ENCODE measurements around the gene LIPA. TPM values are rescaled to one million over a fixed set of nuclear protein-coding genes. Genes with fewer than 3 reads are reported as not detected.
"Not testable (repeated sequence)": the region's sequence is repeated elsewhere in the genome, so short reads cannot be mapped to it uniquely, and the experiment has no call there.

The LIPA gene
- 22.6 TPM for polyA plus RNA-seq (2012; ENCODE audit: low read depth, missing spikeins)

DNA sequence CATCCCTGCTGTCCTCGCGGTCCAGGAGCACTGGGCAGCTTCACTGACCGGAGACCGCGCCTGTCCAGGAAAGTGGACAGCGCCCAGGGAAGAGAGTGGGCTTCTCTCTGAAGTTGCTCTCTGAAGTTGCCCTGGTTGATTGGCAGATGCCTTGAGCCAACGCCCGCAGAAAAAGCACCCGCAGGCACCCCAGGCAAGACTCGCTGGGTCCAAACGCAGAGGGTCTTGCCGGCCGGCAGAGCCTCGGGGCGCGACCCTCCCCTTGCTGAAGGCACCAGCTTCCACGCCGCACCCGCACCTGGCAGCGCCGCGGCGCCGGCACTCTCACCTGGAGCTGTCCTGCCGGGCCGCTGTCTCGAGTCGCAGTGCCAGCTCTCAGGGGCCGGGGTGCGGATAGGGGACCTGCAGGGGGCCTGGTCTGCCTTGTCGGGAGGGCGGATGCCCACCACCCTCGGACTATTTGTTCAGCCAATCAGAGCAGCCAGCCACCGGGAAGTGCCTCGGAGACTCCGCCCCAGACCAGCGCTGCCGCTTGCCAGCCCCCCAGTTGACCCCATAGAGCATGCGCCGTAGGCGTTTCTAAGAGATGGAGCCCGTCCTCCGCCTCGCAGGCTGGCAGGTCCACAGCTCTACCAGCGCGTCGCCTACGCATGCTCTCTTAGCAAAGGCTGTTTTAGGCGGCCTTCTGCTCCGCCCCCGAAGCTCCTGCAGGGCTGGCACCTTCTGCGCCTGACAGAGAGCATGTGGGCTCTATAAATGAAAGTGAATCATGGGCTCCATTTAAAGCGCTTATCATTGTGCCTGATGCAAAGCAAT is at the start of gene LIPA:
Gene LIPA (minus strand): TSS at position 367 of the 816 bp plus-strand sequence. CDS start 4,127 bp downstream, outside the sequence.
- peak; percentile 73 for DNase-seq (ENCODE audit: insufficient read length, low spot score)
- TF ChIP-seq TAF1 (IDR thresholded peaks at IDR 0.05; ENCODE audit: low read depth, low read length) (0 out of 2 replicates have a peak, but pooled peaks have one; percentile 23), SPI1 (IDR thresholded peaks at IDR 0.05; ENCODE audit: low read depth, low read length) (peak; percentile 39; the same call in 1 of the 2 replicates), POLR2AphosphoS5 (IDR thresholded peaks at IDR 0.05; ENCODE audit: low read depth, low read length) (peak; percentile 32; the same call in 1 of the 2 replicates), PAX5 (IDR thresholded peaks at IDR 0.05; ENCODE audit: insufficient read depth, low read length, severe bottlenecking) (no peak), POLR2A (IDR thresholded peaks at IDR 0.05; ENCODE audit: low read depth, low read length) (no peak), POU2F2 (IDR thresholded peaks at IDR 0.05; ENCODE audit: low read depth, low read length) (no peak)
- FAIRE-seq = peak; percentile 99

DNA sequence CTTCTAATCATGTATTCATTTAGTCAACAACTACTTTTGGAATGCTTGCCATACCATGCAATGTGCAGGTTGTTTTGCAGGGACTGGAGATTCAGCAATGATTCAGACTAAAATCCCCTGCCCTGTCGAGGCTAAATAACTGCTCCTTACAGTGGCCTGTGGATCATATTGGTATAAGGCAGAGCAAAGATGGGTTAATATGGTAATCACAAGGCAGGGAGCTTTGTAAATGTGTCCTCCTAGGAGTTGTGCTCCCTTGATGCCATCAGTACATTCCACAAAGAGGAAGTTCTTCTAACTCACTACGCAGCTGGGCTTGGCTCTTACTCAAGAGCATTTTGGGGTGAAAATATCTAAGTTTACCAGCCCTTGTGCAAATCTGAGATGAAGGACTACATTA is 49.7 kb upstream of the LIPA start:
- FAIRE-seq (peak; percentile 76), DNase-seq (ENCODE audit: insufficient read length, low spot score) (no peak)
- no peak for TF ChIP-seq TAF1 (IDR thresholded peaks at IDR 0.05; ENCODE audit: low read depth, low read length)
- peak; percentile 20; the same call in 1 of the 2 replicates for TF ChIP-seq SPI1 (IDR thresholded peaks at IDR 0.05; ENCODE audit: low read depth, low read length)

DNA sequence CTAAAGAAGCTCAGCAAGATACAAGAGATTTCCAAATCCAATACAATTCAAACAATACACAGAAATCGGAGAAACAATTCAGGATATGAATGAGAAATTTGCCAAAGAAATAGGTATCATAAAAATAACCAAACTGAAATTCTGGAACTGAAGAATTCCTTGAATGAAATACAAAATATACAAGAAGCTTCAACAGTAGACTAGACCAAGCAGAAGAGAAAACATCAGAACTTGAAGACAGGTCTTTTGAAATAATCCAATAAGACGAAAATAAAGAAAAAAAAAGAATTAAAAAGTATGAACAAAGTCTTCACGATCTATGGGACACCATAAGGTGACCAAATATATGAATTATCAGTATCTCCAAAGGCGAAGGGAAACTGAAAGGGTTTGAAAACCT is 47.5 kb upstream of the LIPA start:
- TF ChIP-seq POU2F2 (IDR thresholded peaks at IDR 0.05; ENCODE audit: low read depth, low read length) (no peak), TAF1 (IDR thresholded peaks at IDR 0.05; ENCODE audit: low read depth, low read length) (no peak), POLR2AphosphoS5 (IDR thresholded peaks at IDR 0.05; ENCODE audit: low read depth, low read length) (no peak), SPI1 (IDR thresholded peaks at IDR 0.05; ENCODE audit: low read depth, low read length) (no peak), PAX5 (IDR thresholded peaks at IDR 0.05; ENCODE audit: insufficient read depth, low read length, severe bottlenecking) (no peak), POLR2A (IDR thresholded peaks at IDR 0.05; ENCODE audit: low read depth, low read length) (no peak)
- DNase-seq (ENCODE audit: insufficient read length, low spot score) = no peak
- no peak for FAIRE-seq

DNA sequence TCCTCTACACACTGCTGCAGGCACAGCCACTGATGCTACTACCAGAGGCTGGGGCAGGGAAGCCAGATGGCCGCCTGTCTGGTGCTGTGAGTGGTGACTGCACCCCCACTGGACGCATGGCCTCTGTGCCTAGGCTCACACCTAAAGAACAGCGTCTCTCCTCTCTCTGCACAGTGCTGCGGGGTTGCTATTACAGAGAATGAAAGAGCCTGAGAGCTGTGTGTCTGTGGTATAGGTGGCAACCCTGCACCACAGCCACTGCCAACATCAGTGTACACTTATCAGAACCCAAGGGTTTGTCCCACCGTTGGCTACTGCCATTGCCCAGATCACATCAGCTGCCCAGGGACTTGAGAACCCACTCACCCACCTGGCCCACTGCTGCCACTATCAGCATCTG is 46.2 kb upstream of the LIPA start:
- FAIRE-seq = no peak
- DNase-seq (ENCODE audit: insufficient read length, low spot score) = no peak
- TF ChIP-seq POU2F2 (IDR thresholded peaks at IDR 0.05; ENCODE audit: low read depth, low read length) (no peak), POLR2A (IDR thresholded peaks at IDR 0.05; ENCODE audit: low read depth, low read length) (no peak), SPI1 (IDR thresholded peaks at IDR 0.05; ENCODE audit: low read depth, low read length) (no peak), POLR2AphosphoS5 (IDR thresholded peaks at IDR 0.05; ENCODE audit: low read depth, low read length) (no peak), PAX5 (IDR thresholded peaks at IDR 0.05; ENCODE audit: insufficient read depth, low read length, severe bottlenecking) (no peak), TAF1 (IDR thresholded peaks at IDR 0.05; ENCODE audit: low read depth, low read length) (no peak)

DNA sequence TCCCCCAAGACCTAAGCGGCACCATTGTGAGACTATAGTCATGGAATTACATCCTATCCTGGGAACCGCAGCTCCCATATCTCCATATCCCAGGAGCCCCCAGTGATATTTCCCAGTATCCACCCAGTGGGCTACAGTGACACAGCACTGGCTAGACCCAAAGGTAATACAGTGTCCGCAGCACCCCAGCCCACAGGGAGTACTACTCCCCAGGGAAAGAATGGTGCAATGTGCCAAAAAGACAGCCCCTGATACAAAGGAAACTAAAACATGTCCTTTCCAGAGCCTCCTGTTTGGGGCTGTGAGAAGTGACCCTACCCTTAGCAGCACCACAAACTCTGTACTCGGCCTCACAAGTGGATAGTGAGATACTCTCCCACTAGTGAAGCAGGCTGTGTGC is 45.8 kb upstream of the LIPA start:
- FAIRE-seq = no peak

DNA sequence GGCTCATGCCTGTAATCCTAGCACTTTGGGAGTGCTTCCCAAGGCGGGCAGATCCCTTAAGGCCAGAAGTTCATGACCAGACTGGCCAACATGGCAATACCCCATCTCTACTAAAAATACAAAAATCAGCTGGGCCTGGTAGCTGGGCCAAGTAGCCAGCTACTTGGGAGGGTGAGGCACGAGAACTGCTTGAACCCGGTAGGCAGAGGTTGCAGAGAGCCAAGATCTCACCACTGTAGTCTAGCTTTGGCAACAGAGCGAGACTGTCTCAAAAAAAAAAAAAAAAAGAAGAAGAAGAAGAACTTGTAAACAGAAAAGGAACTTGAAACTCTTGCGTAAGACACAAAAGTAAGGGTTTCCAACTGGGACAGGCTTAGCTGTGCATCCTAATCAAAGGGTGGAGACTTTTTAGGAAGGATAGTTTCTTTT is 44.7 kb upstream of the LIPA start:
- TF ChIP-seq SPI1 (IDR thresholded peaks at IDR 0.05; ENCODE audit: low read depth, low read length) (no peak), TAF1 (IDR thresholded peaks at IDR 0.05; ENCODE audit: low read depth, low read length) (no peak), POU2F2 (IDR thresholded peaks at IDR 0.05; ENCODE audit: low read depth, low read length) (no peak), POLR2AphosphoS5 (IDR thresholded peaks at IDR 0.05; ENCODE audit: low read depth, low read length) (no peak), POLR2A (IDR thresholded peaks at IDR 0.05; ENCODE audit: low read depth, low read length) (no peak), PAX5 (IDR thresholded peaks at IDR 0.05; ENCODE audit: insufficient read depth, low read length, severe bottlenecking) (no peak)
- DNase-seq (ENCODE audit: insufficient read length, low spot score) = no peak
- FAIRE-seq = peak; percentile 47

More for the DNA sequence above, 45.8 kb upstream of the LIPA start:
- TF ChIP-seq TAF1 (IDR thresholded peaks at IDR 0.05; ENCODE audit: low read depth, low read length) (no peak), POLR2AphosphoS5 (IDR thresholded peaks at IDR 0.05; ENCODE audit: low read depth, low read length) (no peak), SPI1 (IDR thresholded peaks at IDR 0.05; ENCODE audit: low read depth, low read length) (no peak), PAX5 (IDR thresholded peaks at IDR 0.05; ENCODE audit: insufficient read depth, low read length, severe bottlenecking) (no peak), POLR2A (IDR thresholded peaks at IDR 0.05; ENCODE audit: low read depth, low read length) (no peak), POU2F2 (IDR thresholded peaks at IDR 0.05; ENCODE audit: low read depth, low read length) (no peak)
- no peak for DNase-seq (ENCODE audit: insufficient read length, low spot score)

GRCh38 chr10:89295597-89295996 is 44.0 kb upstream of the LIPA start:
- FAIRE-seq (peak; percentile 72), DNase-seq (ENCODE audit: insufficient read length, low spot score) (no peak)

DNA sequence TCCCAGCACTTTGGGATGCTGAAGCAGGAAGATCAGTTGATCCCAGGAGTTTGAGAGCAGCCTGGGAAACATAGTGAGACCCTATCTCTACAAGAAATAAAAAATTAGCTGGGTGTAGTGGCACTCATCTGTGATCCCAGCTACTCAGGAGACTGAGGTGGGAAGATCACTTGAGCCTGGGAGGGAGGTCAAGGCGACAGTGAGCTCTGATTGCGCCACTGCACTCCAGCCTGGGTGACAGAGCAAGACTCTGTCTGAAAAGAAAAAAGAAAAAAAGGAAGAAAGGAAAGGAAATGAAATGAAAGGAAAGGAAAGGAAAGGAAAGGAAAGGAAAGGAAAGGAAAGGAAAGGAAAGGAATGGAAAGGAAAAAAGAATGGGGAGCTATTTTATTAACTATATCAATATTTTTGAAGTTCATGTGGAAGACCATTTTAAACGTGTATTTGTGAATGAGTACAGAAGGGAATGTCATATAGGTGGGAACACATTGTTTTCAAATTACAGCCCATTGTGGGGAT is 43.2 kb upstream of the LIPA start:
- DNase-seq (ENCODE audit: insufficient read length, low spot score) (no peak), FAIRE-seq (no peak)
- TF ChIP-seq POU2F2 (IDR thresholded peaks at IDR 0.05; ENCODE audit: low read depth, low read length) (no peak), TAF1 (IDR thresholded peaks at IDR 0.05; ENCODE audit: low read depth, low read length) (no peak), POLR2AphosphoS5 (IDR thresholded peaks at IDR 0.05; ENCODE audit: low read depth, low read length) (no peak), SPI1 (IDR thresholded peaks at IDR 0.05; ENCODE audit: low read depth, low read length) (no peak), POLR2A (IDR thresholded peaks at IDR 0.05; ENCODE audit: low read depth, low read length) (no peak), PAX5 (IDR thresholded peaks at IDR 0.05; ENCODE audit: insufficient read depth, low read length, severe bottlenecking) (no peak)

More at GRCh38 chr10:89295597-89295996, 44.0 kb upstream of the LIPA start:
- TF ChIP-seq POLR2A (IDR thresholded peaks at IDR 0.05; ENCODE audit: low read depth, low read length) (no peak), TAF1 (IDR thresholded peaks at IDR 0.05; ENCODE audit: low read depth, low read length) (no peak), PAX5 (IDR thresholded peaks at IDR 0.05; ENCODE audit: insufficient read depth, low read length, severe bottlenecking) (no peak), POLR2AphosphoS5 (IDR thresholded peaks at IDR 0.05; ENCODE audit: low read depth, low read length) (no peak), SPI1 (IDR thresholded peaks at IDR 0.05; ENCODE audit: low read depth, low read length) (no peak), POU2F2 (IDR thresholded peaks at IDR 0.05; ENCODE audit: low read depth, low read length) (no peak)

GRCh38 chr10:89285303-89285702 is 33.7 kb upstream of the LIPA start:
- not testable (repeated sequence) for FAIRE-seq; DNase-seq (ENCODE audit: insufficient read length, low spot score)

GRCh38 chr10:89284711-89285110 is 33.1 kb upstream of the LIPA start:
- not testable (repeated sequence) for DNase-seq (ENCODE audit: insufficient read length, low spot score); FAIRE-seq
